Psoas muscle (tissue), 8 donors: ENCODE results near the gene RBSN. TPM values are rescaled to one million over a fixed set of nuclear protein-coding genes. Genes with fewer than 3 reads are reported as not detected.

ENCODE experiments used
- ATAC-seq, 4 donors: fragments of 200-7000 bp; cut with Tn5 transposase; one replicate each; pipeline ENCODE4 v1.9.1; 2020; ENCODE audit warnings: moderate library complexity in 3 of 4, mild to moderate bottlenecking in 2 of 4
- DNase-seq, 2 donors: peaks; one replicate each; pipeline ENCODE4 v3.0.0-alpha.2; 2020
- H3K27ac ChIP-seq: fragments of 200-600 bp; one replicate; pipeline ENCODE4 v1.8.0; 2022
- H3K27me3 ChIP-seq, 3 donors: fragments of 200-600 bp in 1 of 3; one replicate each; pipeline versions ENCODE4 v1.6.1 to v1.8.0; 2013 to 2022; ENCODE audit warnings: low read length in 2 of 3, mild to moderate bottlenecking in 2 of 3, moderate library complexity in 1 of 3; ENCODE audit not compliant: insufficient read depth in 3 of 3
- H3K36me3 ChIP-seq, 2 donors: fragments of 200-600 bp in 1 of 2; one replicate each; pipeline versions ENCODE4 v1.6.1 to v1.8.0; 2013 to 2022; ENCODE audit warnings: low read depth in 1 of 2, mild to moderate bottlenecking in 1 of 2, moderate library complexity in 1 of 2; ENCODE audit not compliant: insufficient read depth in 1 of 2
- H3K4me1 ChIP-seq: fragments of 200-600 bp; one replicate; pipeline ENCODE4 v1.8.0; 2022
- H3K4me3 ChIP-seq: fragments of 200-600 bp; one replicate; pipeline ENCODE4 v1.8.0; 2022; ENCODE audit warnings: mild to moderate bottlenecking
- H3K9me3 ChIP-seq: fragments of 200-600 bp; one replicate; pipeline ENCODE4 v1.8.0; 2022
- WGBS, 3 donors: extraction: QIAGEN DNeasy Blood & Tissue Kit; methylation state at CpG; one replicate each; pipeline versions ENCODE4 v1.1.6 to v1.1.7; 2013; 5-methylcytosine and 5-hydroxymethylcytosine counted together
- intact Hi-C, 2 donors: fragments of 100-400 bp; cut with DNase I; formaldehyde crosslinking; loops; one replicate each; pipeline versions ENCODE4 v1.11.0 to v1.14.2; 2022
- polyA plus RNA-seq, 3 donors: library from polyadenylated mRNA; stranded (reverse); fragments of 200-250 nt; gene quantifications; one replicate each; pipeline ENCODE4 v1.2.3, GENCODE V29; 2013
- total RNA-seq, 4 donors: library from RNA; stranded (reverse); fragmentation: NEBNext Ultra II Directional in 2 of 4; extraction: Animal tissue kit (Norgen Biotek cat#: 25700) in 2 of 4; gene quantifications; one replicate each; pipeline versions ENCODE4 v1.2.1 to v1.2.4, GENCODE V29; 2021 to 2023
- TF ChIP-seq, protein P1 (sequence below): fragments of 200-600 bp; IDR thresholded peaks from one replicate; pipeline ENCODE4 v1.8.0; 2022; ENCODE audit warnings: antibody characterized with exemption
- donor health status: healthy with polysubstance abuse.
- donor health status: DM: no; HTN: no; CAD: no; lungs with moderate emphysema.
- donor health status: Bipolar disorder and iron deficiency.
- donor health status: healthy.
- donor health status: DM: yes; HTN: yes; CAD: no.
- donor health status: DM: no; HTN: no; CAD: no.
- donor health status: DM: no; HTN: no; CAD: no.
- donor health status: DM: yes; HTN: yes; CAD: no.

The RBSN gene
- total and polyA plus RNA-seq, 7 donors = 7.7 to 26.3 (median 21.3) TPM

- TF ChIP-seq, protein P1, sequence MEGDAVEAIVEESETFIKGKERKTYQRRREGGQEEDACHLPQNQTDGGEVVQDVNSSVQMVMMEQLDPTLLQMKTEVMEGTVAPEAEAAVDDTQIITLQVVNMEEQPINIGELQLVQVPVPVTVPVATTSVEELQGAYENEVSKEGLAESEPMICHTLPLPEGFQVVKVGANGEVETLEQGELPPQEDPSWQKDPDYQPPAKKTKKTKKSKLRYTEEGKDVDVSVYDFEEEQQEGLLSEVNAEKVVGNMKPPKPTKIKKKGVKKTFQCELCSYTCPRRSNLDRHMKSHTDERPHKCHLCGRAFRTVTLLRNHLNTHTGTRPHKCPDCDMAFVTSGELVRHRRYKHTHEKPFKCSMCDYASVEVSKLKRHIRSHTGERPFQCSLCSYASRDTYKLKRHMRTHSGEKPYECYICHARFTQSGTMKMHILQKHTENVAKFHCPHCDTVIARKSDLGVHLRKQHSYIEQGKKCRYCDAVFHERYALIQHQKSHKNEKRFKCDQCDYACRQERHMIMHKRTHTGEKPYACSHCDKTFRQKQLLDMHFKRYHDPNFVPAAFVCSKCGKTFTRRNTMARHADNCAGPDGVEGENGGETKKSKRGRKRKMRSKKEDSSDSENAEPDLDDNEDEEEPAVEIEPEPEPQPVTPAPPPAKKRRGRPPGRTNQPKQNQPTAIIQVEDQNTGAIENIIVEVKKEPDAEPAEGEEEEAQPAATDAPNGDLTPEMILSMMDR = no peak
- ATAC-seq (no peak), DNase-seq (no peak)
- WGBS, 3 donors = 58 to 72% (median 69%) methylated on average over 4 of the region's 4 CpGs
- Histone ChIP-seq H3K27me3 (no peaks in the 10 kb centered on the region), H3K4me1 (no peaks in the 10 kb centered on the region), H3K27ac (no peak overlapping the region), H3K36me3 (no peaks in the 10 kb centered on the region), H3K9me3 (no peaks in the 10 kb centered on the region), H3K4me3 (no peak overlapping the region)
- intact Hi-C loops = loop anchor here in 1 of 2 donors (10.0 kb wide), 1 partner anchor 275 kb away; no protein-coding TSS in a partner anchor
Observed at GRCh38 chr3:15110206-15110605, 11.3 kb upstream of the RBSN start.

DNA sequence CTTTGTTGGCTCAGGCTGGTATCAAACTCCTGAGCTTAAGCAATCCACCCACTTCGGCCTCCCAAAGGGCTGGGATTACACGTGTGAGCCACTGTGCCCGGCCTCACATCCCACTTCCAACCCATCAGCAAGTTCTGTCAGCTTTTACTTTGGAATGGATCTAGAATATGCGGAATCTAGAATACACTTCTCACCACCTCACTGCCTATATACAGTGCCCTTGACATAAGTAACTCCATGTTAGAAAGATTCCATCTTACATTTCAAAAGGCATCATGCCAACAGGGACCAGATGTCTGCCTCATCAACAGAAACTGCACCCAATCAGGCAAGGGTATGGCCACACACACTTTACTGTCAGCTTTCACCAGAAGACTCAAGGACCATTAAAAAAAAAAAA, 9.9 kb upstream of the RBSN start:
- ATAC-seq (no peak), DNase-seq (no peak)
- peaks cover under 1% of the 10 kb centered on the region for H3K4me1 ChIP-seq
- no peaks in the 10 kb centered on the region for H3K36me3 ChIP-seq
- no peaks in the 10 kb centered on the region for H3K27me3 ChIP-seq
- no peak overlapping the region for H3K27ac ChIP-seq
- 79 to 86% (median 82%) methylated on average over 4 of the region's 4 CpGs for WGBS, 3 donors
- TF ChIP-seq, protein P1 = no peak
- intact Hi-C loops = loop anchor here (2.0 to 10.0 kb wide), 5 partner anchors 93 to 456 kb away; no protein-coding TSS in a partner anchor
- no peak overlapping the region for H3K4me3 ChIP-seq
- no peaks in the 10 kb centered on the region for H3K9me3 ChIP-seq

DNA sequence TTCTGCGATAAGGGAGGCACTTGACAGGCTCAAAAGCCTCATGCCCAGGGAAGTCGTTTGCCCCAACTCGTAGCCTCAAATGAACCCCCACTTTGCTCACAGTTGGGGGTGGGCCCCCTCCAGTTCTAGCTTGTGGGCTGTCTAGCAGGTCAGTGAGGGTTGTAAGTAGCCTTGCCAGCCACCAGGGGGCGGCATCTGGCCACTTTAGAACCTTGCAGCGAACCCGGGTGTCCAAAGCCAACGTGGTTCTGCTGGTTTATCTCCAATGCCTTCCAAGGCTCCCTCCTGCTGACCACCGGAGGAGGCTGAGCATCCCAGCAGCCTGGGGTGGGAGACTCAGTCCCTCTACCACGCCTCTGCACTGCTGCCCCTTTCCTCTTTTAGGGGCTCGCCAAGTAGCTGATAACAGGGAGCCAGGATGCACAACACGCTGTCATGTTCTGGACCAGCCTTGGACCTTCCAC, 9.2 kb upstream of the RBSN start:
- DNase-seq = peak; percentile 75 to 89
- no peak overlapping the region for H3K4me3 ChIP-seq
- intact Hi-C loops = loop anchor here (2.0 to 10.0 kb wide), 5 partner anchors 94 to 457 kb away; no protein-coding TSS in a partner anchor

DNA sequence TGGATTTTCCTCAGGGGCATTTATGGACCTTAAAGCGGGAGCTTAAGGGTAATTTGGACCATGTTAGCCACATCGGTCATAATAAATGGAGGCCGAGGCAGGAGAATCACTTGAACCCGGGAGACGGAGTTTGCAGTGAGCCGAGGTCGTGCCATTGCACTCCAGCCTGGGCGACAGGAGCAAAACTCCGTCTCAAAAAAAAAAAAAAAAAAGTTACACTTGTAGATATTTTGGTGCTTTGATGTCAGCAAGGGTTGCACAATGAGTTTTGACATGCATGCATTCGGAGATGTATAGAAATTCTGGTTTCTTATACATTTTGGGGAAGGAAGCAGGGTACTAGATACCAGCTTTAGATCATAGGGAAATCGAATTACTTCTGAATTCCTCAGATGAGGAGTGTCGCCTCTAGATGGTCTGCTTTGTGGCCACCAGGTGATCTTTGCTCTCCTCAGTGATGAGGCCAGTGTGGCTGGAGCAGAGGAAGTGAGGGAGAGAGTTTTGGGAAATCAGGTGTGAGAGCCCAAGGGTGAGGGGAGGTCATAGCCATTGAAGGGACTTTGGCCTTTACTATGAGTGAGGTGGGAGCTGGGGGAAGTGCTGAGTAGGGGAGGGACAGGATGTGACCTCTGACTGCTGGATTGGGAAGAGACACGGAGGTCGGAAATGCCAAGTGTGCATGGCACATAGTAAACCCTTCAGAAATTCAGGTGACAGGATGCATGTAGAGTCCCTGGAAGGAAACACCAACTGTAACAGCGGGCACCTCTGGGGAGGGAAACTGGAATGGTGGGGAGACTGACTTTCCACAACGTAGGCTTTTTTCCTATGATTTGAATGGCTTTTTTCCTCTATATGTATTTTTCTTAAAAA, 8.4 kb upstream of the RBSN start:
- H3K36me3 ChIP-seq = no peaks in the 10 kb centered on the region
- no peak overlapping the region for H3K4me3 ChIP-seq
- no peaks in the 10 kb centered on the region for H3K27me3 ChIP-seq
- H3K4me1 ChIP-seq = peaks cover 14% of the 10 kb centered on the region
- ATAC-seq (no peak), DNase-seq (no peak)
- TF ChIP-seq, protein P1 = no peak
- H3K27ac ChIP-seq = no peak overlapping the region
- whole genome bisulfite sequencing, 3 donors = 75 to 80% (median 79%) methylated on average over 16 of the region's 16 CpGs
- H3K9me3 ChIP-seq = no peaks in the 10 kb centered on the region
- intact Hi-C loops = loop anchor here (5.0 to 10.0 kb wide), 4 partner anchors 95 to 457 kb away; no protein-coding TSS in a partner anchor

More for the DNA sequence above, 9.2 kb upstream of the RBSN start:
- no peaks in the 10 kb centered on the region for H3K27me3 ChIP-seq
- H3K4me1 ChIP-seq = peaks cover 8% of the 10 kb centered on the region
- H3K9me3 ChIP-seq = no peaks in the 10 kb centered on the region
- 19 to 22% (median 19%) methylated on average over 11 of the region's 11 CpGs for WGBS, 3 donors
- H3K36me3 ChIP-seq = no peaks in the 10 kb centered on the region
- ATAC-seq = peak; percentile 83 to 93 (median 87)
- TF ChIP-seq, protein P1 = peak; percentile 94
- no peak overlapping the region for H3K27ac ChIP-seq
